GM19043 (cell line): ENCODE results near the gene NAPA.

ENCODE experiments used
- ATAC-seq: cut with Tn5 transposase; IDR thresholded peaks from one replicate; pipeline ENCODE4 v1.9.1; 2021; ENCODE audit warnings: low read depth; ENCODE audit not compliant: unreplicated experiment

NAPA gene

DNA sequence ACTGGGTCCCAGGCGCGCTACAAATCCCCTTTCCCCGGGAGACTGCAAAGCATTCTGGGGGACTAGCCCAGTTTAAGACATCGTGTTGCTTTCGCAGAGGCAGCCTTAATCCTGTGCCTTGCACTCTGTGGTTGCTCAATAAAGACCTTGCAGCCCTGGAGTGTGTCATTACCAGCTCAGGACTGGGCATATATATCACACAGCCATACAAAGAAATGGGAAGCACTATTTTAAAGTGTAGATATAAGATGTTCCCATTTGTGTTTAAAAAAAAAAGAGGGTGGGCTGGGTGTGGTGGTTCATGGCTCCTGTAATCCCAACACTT is 11.1 kb downstream of the NAPA start:
- no peak for ATAC-seq

DNA sequence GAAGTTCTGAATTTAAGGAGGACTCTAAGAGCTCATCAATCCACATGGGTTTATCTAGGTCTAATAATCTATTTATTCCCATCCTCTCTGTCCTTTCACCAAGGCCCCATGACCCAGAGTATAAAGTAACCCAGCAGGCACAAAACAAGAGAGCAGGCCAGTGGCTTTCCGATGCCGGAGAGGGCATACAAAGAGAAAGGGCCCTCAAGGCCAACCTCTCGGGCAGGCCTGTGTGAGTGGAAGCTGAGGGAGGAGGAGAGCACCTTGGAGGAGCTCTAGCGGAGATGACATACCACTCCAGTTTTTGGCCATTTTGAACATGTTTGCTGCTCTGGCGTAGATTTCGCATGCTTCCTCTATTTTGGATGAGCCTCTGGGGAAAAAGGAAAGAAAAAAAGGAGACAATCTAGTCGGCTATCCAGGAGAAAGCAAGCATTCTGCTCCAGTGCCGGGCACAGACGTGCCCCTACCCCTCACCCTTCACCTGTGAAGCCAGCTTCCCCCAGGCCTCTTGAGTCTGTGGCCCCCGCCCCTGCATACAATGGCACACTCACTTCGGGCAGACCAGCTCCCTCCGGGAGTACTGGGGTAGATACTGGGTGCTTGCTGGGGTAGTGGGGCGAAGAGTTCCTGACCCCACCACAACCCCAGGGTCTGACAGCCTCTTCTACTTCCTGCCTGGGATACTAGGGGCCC is 11.6 kb downstream of the NAPA start:
- ATAC-seq, result no peak

DNA sequence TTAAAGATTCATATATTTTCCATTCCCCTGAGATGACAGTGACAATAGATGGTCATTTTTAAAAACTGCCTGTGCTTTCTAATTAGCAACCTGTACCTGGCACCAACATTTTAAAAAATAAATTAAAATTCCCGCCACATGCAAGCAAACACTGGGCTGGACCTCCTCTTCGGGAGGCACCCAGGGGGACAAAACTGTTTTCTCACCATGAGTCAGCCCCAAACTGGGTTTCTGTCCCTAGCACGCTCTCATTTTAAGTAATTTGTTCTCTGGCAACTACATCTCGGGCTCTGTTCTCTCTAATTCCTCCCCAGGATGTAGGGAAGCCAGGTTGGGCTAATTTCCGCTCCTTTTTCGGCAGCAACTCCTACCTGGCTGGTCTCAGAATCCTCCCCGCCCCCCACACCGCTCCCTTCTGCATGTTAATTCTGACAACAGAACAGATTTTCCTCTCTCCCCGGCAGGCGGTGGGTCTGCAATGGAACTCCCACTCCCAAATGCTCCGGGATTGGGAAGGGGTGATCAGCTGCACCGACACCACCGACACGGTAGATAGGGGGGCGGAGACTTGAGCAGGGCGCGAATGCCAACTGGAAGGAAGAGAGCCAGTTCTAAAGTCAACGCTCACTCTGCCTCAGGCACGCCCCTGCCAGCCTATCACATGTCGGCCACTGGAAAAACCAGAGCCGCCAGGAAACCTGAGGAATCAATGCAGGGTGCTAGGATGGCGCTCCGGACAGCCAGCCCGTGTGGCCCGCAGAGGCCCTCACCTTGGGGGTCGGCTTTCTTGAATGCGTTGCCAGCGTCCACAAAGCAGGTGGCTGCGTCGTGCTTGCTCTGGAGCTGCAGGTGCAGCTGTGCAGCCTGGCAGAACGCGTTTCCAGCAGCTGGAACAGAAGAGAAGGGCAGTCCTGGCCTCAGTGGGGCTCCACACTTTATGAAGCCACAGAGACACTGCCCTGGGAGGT is 14.7 kb downstream of the NAPA start:
- no peak for ATAC-seq

DNA sequence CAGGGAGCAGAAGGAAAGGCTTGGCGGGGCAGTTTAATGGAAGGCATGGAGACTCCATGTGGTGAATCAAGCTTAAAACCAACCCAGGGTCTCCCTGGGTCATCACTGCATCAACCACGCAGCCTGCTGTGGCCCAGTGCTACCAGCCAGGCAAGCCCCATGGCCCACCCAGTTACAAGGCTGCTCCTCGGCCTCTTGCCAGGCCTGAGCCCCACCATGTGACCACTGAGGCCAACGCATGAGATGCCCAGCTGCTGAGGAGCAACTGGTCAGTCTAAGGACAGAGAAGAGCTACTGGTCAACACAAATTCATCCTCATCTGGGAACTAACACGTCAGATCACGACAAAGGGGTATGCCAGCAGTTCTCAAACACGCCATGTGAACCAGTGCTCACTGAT is 15.5 kb downstream of the NAPA start:
- no peak for ATAC-seq

DNA sequence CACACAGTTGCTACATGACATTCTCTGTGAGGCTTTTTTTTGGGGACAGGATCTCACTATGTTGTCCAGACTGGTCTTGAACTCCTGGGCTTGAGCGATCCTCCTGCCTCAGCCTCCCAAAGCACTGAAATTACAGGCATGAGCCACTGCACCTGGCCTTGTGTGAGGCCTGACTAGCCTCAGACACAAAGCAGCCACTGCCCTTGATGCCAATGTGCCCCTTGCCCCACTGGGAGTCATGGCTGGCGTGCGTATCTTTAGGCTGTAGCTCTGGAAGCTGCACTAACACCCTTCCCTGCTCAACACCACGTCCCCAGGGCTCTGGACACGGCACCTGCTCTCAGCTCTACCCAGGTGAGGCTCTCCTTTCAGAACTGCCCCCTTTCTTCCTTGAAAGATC is 16.3 kb downstream of the NAPA start:
- no peak for ATAC-seq

DNA sequence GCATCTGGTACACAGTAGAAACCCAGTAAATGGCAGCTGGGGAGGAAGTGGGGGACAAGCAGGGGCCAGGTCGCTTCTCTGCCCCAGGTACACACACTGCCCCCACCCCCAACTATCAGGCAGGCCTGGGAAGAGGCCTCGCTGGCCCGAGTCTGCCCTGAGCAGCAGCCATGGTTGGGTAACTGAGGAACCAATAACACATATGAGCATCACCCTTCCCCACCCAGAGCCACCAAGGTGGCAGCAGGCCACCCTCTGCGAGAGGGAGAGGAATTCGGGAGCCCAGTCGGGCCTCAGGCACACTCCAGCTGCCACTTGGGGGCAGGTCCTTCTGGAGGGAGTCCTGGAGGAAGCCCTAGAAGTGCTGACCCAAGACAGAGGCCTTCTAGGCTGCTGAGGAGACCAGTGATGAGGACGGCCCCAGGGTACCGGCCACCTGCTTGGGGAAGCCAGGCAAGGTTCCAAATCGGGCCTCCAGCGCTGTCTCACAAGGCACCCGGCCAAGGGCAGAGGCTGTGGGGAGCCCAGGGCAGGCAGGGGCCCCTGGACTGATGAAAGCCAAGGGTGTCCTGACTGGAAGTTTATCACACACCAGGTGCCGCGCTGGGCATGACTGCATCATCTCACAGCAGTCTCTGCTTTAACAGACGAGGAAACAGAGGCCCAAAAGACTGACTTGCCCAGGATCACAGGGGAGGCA is 16.9 kb downstream of the NAPA start:
- no peak for ATAC-seq

DNA sequence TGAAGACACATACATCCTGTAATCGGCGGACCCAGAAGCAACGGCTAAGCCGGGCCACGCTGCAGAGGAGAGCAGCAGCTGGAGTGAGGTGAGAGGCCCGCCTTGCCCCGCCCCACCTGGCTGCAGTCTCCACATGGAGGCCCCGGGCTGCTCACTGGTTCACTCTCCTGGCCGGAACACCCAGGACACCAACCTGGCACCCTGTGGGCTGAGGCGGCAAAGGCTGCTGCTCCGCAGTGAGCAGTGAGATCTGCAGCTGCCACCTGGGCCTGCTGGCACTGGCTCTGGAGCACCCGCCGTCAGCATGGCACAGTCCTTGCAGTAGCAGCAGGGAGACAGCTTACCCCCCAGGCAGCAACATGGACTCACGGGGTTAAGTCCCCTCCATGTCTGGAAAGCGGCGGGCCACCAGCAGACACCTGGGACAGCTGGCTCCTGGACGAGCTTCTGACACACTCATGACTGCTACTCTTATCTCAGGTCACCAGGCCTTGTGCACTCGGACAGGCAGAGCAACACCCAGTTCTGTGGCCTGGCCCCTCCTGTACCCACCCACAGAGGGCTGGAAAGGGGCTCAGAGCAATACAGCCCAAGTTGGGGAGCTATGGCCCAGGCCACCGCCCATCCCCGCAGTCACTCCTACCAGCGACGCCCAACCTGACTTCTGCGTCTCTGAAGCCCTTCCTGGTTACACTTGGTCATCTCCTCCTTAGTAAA is 17.7 kb downstream of the NAPA start:
- ATAC-seq, result no peak

DNA sequence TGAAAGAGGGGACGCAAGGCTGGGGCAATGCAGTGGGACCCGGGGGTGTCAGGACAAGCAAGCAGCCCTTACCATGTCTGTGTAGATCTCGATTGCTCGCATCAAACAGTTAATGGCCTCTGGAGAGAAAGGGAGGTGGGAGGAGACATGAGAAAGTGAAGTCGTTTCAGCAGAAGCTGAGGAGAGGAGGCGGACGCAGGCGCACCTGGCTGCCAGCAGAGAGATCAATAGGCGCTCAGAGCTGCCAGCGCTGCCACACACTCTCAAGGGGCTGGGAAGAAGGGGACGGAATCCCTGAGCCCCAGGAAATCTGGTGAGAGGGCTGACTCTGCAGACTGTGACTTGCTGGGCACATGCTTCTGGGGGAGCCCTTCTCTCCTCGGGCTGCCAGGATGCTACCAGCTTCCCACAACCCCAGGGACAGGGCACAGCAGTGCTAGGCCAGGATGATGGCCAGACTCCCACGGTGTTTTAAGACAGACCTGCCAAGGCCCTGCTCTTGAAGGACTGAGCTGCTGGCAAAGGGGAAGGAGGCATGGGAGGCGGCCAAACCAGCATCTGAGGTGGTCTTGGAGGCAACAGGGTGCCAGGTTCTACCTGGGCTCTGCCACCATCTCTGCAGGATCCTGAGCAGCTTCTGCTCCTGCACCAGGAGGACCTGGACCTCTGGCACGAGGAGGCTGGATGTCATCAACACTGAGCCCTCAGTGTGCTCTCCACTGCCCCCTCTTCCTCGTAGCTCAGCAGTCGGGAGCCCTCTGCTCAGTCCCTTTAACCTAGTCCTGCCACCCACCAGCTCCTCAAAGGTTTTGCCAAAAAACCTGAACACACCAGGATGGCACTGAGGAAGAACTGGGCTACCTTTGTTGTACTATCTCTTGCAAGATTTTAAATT is 19.1 kb downstream of the NAPA start:
- ATAC-seq, result no peak

DNA sequence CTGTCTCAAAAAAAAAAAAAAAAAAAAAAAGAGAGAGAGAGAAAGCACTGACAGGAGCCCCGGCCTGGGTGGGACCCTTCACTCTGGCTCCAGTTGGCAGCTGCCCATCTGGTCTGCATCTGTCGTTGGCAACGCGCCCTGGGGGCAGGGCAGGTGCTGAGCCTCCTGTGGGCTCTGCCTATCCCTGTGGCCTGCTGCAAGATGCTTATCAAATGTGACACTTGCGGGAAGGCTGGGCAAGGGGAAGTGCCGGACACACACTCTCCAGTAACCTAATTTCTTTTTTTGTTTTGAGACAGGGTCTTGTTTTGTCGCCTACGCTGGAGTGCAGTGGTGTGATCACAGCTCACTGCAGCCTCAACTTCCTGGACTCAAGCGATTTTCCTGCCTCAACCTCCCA is 20.1 kb downstream of the NAPA start:
- ATAC-seq, result no peak

DNA sequence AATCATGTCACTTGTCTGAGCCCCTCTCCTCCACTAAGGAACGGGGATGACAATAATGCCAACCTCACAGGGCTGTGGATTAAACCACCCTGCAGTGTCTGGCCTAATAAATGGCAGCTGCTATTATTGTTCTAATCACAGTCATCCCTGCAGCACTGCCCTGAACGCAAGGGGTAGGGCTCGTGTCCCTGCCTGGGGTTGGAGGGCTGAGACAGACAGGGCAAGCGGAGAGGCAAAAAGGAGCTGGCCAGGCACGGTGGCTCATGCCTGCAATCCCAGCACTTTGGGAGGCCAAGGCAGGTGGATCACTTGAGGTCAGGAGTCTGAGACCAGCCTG is 20.7 kb downstream of the NAPA start:
- no peak for ATAC-seq

DNA sequence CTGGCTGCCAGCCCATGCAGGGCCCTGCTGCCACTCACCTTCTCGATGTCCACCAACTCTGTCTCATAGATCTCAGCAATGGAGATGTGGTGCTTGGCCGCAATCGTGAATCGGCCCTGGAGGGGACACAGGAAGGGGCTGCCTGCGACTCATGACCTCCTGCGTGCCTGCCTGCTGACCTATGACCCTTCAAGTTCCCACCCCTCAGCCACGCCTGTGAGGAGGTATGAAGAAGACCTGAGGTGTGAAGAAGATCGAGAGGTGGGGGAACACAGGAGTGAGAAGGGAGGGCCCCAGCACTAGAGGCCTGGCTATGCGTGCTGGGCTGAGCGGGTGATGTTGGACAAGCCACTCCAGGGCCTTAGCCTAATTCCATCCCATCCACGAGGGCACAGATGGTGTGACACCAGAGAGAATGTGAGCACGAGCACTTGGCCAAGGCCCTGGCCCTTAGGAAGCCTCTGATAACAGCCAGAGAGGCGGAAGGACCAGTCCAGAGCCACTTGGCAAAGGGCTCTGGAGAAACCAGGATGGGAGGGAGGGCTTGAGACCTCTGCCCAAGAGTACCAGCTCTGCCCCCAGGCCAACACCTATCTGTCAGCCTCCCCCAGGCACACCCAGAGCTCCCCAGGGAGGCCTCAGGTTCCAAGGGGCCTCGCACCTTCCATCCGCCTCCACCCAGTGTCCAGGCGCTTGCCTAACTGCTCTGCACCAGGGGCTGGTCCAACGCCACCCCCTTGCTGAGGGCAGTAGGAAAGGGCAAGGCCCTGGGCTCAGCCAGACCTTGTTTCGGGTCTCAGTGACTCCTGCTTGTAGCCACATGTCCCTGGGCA is 21.3 kb downstream of the NAPA start:
- ATAC-seq, result no peak

DNA sequence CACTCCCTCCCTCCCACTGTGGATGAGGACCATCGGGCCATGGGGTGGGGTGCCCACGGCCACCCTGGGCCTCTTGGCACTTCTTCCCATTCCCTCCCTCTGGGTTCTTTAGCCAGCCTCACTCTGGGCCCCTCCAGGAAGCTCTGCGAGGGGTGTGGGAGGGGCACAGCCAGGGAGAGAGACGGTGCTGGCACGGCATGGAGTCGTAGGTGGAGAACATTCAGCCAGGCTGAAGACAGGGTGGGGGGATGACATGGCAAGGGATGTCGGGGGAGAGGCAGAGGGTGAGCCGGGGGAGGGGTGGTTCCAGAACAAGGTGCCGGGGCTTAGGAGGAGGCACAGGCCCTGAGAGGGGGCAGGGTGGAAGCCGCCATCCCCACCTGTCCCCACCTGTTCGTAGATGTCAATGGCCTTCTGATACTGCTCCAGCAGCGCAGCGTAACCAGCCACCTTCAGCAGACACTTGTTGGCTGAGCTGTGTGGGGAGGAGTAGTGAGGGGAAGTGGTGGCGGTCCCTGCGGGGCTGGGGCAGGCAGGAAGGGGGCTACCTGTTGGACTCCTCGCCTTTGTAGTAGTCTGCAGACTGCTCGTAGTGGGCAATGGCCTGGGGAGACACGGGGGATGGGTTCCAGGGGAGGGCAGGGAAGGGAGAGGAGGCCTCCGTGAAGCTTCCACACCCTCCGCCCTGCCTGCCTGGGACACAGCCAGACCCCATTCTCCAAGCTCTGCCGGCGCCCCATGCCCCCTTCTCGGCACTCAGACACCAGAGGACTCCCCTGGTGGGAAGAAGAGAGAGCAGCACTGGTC is 22.1 kb downstream of the NAPA start:
- ATAC-seq, result no peak

DNA sequence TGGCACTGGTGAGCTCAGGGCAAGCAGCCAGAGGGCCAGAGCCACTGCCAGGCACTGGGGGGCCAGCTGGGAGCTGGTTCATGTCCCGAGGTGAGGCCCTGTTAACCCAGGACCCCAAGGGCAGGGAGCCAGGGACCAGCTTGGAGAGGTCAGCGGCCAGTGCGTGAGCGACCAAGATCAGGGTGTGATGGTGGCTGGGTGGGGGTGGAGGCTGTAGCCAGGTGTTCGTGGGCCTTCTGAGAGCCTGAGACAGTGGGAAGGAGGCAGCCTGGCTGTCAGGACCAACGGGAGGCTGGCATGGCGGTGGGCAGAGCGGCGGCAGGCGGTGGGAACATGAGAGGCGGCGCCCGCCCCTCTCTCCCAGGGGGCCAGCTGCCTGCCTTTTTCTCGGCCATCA is 22.7 kb downstream of the NAPA start:
- no peak for ATAC-seq

DNA sequence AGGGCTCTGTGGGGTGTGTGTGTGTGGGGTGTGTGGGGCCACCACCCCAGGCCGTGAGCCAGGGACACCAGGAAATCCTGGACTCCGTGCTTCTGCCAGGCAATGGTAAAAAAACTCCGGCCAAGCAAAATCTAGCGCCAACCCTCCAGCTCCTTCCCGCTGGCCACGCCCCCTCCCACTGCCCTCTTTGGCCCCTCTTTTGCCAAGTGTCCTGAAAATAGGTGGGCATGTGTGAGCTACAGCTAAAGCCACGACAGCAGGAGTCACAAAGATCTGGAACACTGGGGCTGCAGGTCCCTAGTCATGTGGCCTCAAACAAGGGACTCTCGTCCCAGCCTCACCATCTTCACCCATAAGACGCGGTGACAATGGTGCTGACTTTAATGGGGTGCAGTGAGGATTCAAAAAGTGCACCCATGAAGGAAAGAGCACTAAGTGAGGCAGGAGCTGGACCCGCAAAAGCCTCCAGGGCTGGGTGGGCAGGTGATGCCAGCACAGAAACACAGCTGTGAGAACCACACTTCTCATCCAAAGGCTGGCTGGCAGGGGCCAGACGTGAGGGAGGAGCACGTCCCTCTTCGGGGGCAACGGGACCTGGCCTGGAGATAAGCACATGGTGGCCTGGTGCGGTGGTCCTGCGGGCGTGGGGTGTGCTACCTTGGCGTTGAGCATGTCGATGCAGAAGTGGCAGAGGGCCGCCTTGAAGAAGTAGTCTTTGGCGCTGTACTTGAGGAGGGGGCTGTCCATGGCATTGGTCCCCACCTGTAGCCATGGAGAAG is 23.3 kb downstream of the NAPA start:
- no peak for ATAC-seq

DNA sequence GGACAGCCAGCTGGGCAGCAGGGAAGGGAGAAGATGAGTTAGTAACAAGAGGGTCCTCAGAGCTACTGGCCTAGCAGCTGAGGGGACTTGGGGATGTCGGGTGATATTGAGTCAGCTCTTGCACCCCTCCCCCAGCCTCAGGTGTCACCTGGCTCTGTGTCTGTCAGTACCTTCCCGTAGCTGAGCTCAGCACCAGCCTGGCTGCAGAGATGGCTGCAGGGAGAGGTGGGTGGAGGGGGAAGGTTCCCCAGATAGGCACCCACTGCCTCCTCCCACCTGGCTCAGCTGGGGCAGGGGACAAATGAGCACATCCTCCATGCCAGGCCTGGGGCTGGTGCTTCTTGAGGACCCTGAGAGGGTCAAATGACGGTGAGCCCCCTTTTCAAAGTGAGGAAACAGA is 24.0 kb downstream of the NAPA start:
- ATAC-seq, result no peak

DNA sequence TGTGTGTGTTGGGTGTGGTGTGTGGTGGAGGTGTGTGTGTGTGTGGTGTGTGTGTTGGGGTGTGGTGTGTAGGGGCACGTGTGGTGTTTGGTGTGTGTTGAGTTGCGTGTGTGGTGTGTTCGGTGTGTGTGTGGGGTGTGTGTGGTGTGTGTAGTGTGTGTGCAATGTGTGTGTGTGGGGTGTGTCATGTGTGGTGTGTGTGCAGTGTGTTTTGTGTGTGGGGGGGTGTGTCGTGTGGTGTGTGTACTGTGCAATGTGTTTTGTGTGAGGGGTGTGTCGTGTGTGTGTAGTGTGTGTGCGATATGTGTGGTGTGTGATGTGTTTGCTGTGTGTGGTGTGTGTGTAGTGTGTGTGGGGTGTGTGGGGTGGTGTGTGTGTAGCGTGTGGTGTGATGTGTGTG is 24.8 kb downstream of the NAPA start:
- ATAC-seq, result no peak

DNA sequence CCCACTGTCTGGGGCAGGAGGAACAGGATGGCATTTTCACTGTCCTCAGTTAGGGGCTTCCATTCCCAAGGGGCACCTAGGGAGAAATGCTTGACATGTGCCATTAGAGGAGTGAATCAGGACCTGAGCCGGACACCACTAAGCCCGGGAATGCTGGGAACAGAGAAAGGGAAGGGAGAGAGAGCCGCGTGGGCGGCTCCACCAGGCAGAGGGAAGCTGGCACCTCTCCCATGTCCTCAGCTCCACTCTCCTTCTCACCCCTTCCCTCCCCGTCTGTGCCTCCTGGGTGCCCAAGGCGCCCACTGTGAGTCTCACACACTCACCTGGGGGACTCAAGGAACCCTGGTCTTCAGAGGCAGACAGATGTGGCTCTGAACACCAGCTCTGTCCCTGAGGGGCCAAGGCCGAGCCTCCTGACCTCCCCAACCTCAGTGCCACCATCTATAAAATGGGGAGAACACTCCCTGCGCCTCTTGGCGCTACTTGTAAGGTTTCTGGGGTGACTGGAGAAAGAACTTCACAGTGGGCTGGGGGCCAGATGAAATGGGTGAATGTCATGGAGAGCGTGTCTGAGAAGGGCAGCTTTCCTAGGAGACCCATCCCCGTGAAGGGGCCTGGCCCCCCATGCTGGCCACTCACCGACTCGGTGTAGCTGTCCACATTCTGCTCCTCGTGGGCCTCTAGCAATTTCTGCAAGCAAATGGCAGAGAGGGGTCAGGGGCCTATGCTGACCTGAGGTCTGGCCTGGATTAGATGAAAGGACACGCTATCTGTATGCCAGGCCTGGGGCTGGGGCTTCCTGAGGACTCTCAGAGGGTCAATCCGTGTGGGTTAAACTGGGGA is 25.6 kb downstream of the NAPA start:
- no peak for ATAC-seq
